GM12872 (cell line): Measurements from ENCODE around the gene MAML2.

Experiments
- CTCF ChIP-seq: IDR thresholded peaks from 3 replicates; pipeline ENCODE4 v1.5.1; 2011; ENCODE audit warnings: low read depth, mild to moderate bottlenecking, low read length, moderate library complexity; ENCODE audit not compliant: insufficient read depth

MAML2 gene

GRCh38 chr11:96035740-96036078, 307.3 kb downstream of the MAML2 start:
- no peak for TF ChIP-seq CTCF

GRCh38 chr11:96035031-96035739, 307.8 kb downstream of the MAML2 start:
- TF ChIP-seq CTCF, result no peak

GRCh38 chr11:96033599-96033998, 309.4 kb downstream of the MAML2 start:
- TF ChIP-seq CTCF, result no peak

- no peak for TF ChIP-seq CTCF
These were observed 309.9 kb downstream of the MAML2 start for GRCh38 chr11:96033095-96033494.

GRCh38 chr11:96028746-96029145, 314.2 kb downstream of the MAML2 start:
- no peak for TF ChIP-seq CTCF

- no peak for TF ChIP-seq CTCF
These were observed 316.0 kb downstream of the MAML2 start for GRCh38 chr11:96027021-96027420.

- TF ChIP-seq CTCF, result no peak
These were observed 316.7 kb downstream of the MAML2 start for GRCh38 chr11:96026310-96026709.
